Activated naive CD4-positive, alpha-beta T cell treated with anti-CD3 and anti-CD28 coated beads, Interleukin-2, amount 10 ng/mL, durations not matched to agents 5 hours and 36 hours (primary cell): ENCODE results near the gene KIF15. TPM values are rescaled to one million over a fixed set of nuclear protein-coding genes. Genes with fewer than 3 reads are reported as not detected.

ENCODE experiments used
- total RNA-seq, 2 experiments: library from RNA; stranded (reverse); gene quantifications; one replicate each; pipeline ENCODE4 v1.2.3, GENCODE V29; 2021

KIF15 gene, protein sequence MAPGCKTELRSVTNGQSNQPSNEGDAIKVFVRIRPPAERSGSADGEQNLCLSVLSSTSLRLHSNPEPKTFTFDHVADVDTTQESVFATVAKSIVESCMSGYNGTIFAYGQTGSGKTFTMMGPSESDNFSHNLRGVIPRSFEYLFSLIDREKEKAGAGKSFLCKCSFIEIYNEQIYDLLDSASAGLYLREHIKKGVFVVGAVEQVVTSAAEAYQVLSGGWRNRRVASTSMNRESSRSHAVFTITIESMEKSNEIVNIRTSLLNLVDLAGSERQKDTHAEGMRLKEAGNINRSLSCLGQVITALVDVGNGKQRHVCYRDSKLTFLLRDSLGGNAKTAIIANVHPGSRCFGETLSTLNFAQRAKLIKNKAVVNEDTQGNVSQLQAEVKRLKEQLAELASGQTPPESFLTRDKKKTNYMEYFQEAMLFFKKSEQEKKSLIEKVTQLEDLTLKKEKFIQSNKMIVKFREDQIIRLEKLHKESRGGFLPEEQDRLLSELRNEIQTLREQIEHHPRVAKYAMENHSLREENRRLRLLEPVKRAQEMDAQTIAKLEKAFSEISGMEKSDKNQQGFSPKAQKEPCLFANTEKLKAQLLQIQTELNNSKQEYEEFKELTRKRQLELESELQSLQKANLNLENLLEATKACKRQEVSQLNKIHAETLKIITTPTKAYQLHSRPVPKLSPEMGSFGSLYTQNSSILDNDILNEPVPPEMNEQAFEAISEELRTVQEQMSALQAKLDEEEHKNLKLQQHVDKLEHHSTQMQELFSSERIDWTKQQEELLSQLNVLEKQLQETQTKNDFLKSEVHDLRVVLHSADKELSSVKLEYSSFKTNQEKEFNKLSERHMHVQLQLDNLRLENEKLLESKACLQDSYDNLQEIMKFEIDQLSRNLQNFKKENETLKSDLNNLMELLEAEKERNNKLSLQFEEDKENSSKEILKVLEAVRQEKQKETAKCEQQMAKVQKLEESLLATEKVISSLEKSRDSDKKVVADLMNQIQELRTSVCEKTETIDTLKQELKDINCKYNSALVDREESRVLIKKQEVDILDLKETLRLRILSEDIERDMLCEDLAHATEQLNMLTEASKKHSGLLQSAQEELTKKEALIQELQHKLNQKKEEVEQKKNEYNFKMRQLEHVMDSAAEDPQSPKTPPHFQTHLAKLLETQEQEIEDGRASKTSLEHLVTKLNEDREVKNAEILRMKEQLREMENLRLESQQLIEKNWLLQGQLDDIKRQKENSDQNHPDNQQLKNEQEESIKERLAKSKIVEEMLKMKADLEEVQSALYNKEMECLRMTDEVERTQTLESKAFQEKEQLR (N-terminal part only)
- 10 to 100 TPM; 45.9 to 46.1 TPM for total RNA-seq

DNA sequence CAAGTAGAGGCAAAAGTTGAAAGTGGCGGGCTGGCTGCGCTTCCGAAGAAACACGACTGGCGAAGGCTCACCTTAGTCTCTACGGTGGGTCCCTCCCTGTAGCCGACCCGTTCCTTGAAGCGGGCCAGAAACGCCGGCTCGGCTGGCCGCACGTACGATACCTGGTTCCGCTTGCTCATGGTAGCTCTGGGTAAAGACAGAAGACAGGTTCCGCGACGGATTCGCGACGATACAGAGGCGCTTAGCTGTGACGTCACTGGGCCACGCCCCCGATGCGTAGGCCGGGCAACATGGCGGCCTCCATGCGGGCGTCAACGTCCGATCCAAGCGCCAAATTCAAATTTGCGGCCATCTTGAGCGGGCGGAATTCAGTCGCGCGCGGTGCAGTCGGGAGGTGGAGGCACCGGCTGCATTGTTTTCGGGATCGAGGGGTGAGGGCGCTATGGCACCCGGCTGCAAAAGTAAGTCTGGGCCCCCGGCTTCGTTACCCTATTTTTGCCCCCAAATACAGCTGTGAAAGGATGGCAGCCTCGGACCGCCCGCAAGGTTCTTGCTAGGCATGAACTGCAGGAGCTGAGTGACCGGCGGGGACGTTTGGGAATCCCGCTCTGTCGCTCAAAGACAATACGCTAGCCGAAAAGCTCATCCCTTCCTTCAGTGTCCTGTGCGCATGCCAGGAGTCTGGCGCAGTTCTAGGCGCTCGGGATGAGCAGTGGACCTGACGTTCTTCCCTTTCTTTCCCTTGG is at the start of gene KIF15, which contains the start of gene KIAA1143:
TSS of gene KIF15 (plus strand) at position 371 of the 746 bp plus-strand sequence. CDS start at position 443, 72 bp downstream.
TSS of gene KIAA1143 (minus strand) at position 196 of the 746 bp plus-strand sequence. CDS start at position 179, 17 bp downstream.

DNA sequence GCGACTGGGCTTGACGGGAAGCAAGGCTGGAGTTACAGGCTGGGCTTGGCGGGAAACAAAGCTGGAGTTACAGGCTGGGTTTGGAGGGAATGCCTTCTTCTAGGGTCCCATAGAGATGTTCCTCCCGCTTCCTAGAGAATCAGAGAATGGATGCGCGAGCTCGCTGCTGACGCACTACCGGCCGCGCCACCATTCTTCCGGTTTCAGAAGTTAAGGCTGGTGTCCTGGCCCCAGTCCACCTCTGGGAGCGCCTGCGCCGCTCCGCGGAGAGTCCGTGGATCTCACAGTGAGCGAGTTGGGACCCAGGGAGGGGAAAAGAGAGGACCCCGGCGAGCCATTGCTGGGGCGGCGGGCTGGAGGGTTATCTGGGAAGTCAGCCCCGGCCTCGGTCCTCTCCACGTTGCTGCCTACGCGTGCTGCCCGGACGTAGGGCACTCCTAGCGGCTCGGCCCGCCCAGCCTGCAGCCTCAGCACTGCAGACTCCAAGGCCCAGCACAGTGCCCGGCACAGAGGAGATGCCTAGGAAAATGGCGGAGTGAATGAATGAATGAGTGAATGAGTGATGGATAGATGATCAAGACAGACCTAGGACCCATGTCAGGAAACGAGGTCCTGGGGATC is 49.0 kb upstream of the KIF15 start, which contains the start of gene ZNF502:
TSS of gene ZNF502 (plus strand) at position 206 of the 621 bp plus-strand sequence. CDS start 7,602 bp downstream, outside the sequence.

DNA sequence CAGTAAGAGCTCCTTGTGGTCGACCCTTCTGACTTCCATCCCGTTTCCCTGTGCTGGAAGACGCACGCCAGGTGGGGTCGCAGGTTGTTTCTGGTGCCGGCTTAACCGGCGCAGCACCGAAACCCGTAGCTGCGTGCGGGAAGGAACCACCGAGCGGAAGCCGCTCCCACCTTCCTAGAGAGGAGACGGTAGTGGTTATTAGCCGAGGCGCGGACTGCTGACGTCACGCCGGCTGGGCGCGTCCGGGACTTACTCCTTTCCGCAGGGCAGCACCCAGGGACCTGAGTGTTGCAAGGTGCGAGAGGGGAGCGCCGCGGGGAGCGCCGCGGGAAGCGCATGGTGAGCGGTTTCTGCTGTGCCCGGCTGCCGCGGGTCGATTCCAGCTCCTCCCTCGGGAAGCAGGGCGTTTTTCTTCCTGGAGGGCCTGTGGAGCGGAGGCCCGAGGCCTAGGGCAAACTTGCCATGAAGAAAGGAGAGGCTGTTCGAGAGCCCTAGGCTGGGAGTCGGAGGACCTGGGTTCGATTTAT is 32.1 kb upstream of the KIF15 start, which contains the start of gene ZNF501:
TSS of gene ZNF501 (plus strand) at position 252 of the 527 bp plus-strand sequence. CDS start 4,787 bp downstream, outside the sequence.

DNA sequence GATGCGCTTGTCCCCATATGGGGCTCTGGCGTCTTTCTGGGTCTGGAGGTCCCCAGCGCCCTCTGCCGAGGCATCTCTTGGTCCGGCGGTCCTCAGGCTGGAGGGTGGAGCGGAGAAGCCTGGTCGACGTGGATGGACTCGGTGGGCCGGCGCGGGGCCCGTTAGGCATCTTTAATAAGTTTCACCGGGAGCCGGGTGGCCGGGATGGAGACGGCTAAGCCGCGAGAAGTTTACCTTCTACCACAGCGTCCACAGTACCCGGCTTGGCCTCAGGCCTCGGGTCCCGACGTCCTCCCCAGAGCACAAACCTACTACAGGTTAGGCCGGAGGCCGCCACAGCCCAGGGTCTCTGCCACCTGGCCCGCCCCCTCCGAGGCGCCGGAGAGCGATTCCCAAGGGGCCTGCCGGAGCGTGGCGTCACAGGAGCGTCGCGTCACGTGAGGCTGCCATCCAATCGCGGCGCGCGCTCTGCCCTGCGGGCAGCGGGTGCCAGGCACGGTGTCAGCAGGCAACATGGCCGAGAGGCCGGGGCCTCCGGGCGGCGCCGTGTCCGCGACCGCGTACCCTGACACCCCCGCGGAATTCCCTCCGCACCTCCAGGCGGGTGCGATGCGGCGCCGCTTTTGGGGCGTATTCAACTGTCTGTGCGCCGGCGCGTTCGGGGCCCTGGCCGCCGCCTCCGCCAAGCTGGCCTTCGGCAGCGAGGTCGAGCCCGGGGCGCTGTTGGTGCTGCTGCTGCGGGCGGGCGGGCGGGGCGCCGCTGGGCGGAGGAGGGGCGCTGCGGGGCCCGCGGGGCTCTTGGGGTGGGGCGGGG is 100.0 kb downstream of the KIF15 start, which contains the start of gene TMEM42:
TSS of gene TMEM42 (plus strand) at position 501 of the 814 bp plus-strand sequence. CDS start at position 514, 13 bp downstream.

DNA sequence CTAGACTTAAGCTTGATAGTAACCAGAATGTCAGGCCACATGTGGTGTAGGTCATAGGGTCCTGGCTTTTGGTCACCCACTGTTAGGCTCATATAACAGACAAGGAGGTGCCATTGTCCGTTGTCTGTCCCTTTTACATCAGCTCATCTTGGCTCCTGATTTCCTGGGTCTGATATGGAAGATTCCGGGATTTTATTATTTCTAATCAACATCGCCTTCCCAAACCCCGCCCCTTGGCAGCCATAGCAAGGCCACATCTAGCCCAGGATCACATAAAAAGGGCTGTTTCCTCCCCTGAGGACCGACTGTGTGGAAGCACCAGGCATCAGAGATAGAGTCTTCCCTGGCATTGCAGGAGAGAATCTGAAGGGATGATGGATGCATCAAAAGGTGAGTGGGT is 112.7 kb downstream of the KIF15 start, which contains the start of gene TGM4:
TSS of gene TGM4 (plus strand) at position 301 of the 400 bp plus-strand sequence. CDS start at position 372, 71 bp downstream.

Other genes with a start within 250 kb of the KIF15 start
- 1 to 10 TPM in 1 of 2 experiments, under 1 TPM in 1; 0.77 to 1.3 TPM for gene ZKSCAN7, start 206.6 kb upstream of the KIF15 start, total RNA-seq
- gene ZNF660, start 176.8 kb upstream of the KIF15 start, total RNA-seq, result not detected
- gene ZNF197, start 136.8 kb upstream of the KIF15 start, total RNA-seq, result 10 to 100 TPM; 14.4 to 14.6 TPM
- gene ZNF35, start 113.1 kb upstream of the KIF15 start, total RNA-seq, result 1 to 10 TPM; 1.5 to 1.7 TPM
- 1 to 10 TPM; 1.1 to 1.3 TPM for gene ZNF502, start 49.1 kb upstream of the KIF15 start, total RNA-seq
- gene ZNF501, start 32.2 kb upstream of the KIF15 start, total RNA-seq, result 1 to 10 TPM; 2.0 to 2.5 TPM
- gene KIAA1143, start 175 bp upstream of the KIF15 start, total RNA-seq, result 10 to 100 TPM; 43.7 to 55.7 TPM
- gene TMEM42, start 100.1 kb downstream of the KIF15 start, total RNA-seq, result 10 to 100 TPM; 15.4 to 16.3 TPM
- not detected for gene TGM4, start 112.8 kb downstream of the KIF15 start, total RNA-seq
- gene ZDHHC3, start 214.4 kb downstream of the KIF15 start, total RNA-seq, result 10 to 100 TPM; 42.8 to 50.8 TPM
- 10 to 100 TPM; 42.3 to 44.1 TPM for gene EXOSC7, start 214.4 kb downstream of the KIF15 start, total RNA-seq